ENCODE measurements around the gene RTN4R.
"Not testable (repeated sequence)": the region's sequence is repeated elsewhere in the genome, so short reads cannot be mapped to it uniquely, and the experiment has no call there.

RTN4R gene

DNA sequence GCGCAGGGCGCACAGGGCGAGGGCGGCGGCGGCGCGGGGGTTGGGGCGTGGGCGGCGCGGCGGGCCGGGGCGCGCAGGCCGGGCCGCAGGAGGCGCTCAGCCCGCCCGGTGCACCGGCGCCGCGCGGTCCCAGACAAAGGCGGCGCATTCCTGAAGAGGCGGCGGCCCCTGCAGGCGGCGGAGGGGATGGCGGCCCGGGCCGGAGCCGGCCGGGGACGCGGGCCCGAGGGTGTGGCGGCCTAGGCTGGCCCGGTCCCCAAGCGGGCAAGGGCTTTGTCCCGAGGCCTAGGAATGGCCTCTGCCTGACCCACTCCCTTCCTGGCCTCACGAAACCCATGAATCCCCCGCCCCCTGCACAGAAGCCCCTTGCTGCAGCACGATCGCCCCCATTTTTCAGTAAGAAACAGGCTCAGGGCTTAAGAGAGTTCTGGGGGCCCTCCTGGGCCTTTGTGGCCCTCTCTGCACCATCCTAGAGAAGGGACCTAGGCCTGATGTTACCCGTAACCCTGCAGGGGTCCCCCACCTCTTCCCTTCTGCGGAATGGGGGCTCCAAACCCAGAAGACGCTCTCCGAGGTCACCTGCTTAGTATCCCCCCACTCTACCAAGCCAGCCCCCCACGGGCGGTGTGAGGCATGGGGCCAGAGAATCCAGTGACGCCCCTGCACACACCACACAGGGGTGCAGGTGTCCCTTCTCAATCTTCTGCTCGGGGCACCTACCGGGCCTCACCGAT lies at the start of gene RTN4R:
RTN4R (minus strand) TSS at position 40 of the 734 bp plus-strand sequence. CDS start 226 bp downstream, outside the sequence.
- peak; percentile 17 to 28 for DNase-seq

DNA sequence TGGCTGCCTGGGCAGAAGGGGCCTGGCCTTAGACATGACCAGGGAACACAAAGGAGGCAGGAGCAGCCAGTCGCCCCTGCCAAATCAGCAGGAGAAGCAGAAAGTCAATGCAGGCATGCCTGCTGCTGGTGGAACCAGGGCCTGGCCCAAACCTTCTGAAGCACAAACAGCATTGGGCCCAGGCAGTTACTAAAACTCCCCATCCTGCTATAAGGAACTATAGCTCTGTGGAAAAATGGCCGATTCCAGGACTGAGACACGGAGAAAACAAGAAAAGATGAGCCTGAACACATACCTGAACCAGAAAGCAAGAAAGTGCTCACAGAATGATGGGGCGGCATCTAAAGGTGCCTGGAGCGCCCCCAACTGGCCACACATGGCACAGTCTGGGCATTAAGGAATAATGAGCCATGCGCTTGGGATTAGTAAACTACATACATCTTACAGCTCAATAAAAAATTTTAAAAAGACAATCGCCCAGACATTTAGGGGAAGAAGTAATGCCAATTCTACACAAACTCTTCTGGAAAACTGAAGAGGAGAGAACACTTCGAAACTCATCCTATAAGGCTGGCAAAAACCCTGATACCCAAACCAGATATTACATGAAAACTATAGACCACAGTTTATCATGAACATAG lies 49.4 kb upstream of the RTN4R start:
- not testable (repeated sequence) for DNase-seq

DNA sequence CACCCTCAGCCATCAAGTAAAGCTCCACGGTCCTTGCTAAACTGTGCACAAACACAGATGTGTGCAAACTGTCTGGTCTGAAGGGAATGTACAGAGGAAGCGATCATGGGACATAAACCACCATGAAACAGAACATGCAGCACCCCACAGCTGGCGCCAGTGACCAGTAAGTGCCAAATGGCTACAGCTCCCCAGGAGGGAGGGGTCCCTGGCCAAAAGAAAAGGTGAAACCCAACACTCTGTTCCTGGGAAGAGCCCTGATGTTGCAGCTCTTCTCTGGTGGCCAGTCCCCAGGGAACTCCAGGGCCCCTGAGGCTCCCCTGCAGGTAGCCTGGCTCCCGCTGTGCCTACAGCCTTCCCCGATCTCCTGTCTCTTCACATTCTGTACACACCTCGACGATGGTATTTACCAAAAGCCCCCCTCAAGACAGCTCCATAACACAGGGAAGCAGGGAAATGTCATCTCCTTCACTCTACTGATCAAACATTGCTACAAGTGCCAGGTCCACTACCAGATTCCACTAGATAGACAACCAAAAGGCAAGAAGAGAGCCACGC lies 48.8 kb upstream of the RTN4R start:
- no peak for DNase-seq

DNA sequence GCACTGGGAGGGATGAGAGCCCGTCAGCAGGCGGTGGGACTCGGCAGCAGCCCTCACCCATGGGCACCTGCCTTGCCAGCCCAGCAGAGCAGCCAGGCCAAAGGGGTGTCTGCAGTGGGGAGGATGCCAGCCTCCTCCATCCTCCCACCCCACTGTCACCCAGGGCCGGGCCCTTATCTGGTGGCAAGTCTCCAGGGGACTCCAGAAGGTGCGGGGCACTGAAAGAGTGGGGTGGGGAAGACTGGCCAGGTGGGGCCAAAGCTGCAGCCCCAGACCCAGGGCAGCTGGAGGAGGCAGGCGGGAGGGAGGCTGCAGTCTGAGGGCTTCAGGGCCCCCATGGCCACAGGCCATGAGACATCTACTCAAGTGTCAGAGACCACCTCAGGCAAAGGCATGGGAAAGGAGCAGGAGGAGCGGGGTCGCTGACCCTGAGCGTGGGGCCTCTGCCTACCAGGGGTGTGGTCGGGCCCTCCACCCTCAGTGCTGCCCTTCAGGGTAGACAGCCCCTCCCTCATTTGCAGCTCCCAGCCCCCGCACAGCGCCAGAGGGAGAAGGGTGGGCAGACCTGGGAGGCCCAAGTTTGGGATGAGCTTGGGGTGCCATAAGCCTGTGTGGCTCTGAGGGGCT lies 48.2 kb upstream of the RTN4R start:
- no peak for DNase-seq

DNA sequence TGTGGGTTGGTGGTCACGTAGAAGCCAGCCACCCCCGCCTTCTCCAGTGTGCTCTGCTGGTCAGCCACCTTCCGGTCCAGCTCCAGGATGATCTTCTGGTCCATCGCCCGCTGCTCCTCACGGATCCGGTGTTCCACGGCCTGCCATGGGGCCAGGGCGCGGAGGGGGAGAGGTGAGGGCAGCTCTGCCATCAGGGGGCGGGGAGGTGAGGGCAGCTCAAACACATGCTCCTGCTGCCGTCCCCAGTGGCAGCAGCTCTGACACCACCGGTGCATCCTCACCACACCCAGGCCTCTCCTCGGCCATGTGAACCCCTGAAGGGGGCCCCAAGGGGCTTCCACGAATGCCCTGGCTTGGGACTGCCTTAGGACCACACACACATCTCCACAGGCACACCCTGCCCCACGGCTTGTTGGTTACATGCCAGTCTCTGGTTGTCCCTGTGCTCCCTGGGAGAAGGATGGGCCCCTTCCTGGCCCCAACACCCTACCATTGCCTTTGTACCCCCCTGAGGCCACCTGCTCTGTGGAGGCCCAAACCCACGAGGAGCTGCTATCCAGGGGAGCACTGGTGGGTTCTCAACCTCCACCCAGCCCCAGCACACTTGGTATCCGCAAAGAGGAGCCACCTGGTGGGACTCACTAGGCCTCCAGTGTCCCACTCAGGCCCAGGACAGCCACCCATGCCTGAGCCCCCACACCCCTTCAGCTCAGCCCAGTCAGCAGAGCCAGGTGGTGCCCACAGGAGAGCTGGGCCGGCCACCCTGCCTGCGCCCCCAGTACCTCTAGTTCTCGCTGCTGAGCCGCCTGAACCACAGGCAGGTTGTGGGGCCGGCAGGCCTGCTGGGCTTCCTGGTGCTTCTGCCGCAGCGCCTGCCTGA lies 47.5 kb upstream of the RTN4R start:
- DNase-seq: no peak

DNA sequence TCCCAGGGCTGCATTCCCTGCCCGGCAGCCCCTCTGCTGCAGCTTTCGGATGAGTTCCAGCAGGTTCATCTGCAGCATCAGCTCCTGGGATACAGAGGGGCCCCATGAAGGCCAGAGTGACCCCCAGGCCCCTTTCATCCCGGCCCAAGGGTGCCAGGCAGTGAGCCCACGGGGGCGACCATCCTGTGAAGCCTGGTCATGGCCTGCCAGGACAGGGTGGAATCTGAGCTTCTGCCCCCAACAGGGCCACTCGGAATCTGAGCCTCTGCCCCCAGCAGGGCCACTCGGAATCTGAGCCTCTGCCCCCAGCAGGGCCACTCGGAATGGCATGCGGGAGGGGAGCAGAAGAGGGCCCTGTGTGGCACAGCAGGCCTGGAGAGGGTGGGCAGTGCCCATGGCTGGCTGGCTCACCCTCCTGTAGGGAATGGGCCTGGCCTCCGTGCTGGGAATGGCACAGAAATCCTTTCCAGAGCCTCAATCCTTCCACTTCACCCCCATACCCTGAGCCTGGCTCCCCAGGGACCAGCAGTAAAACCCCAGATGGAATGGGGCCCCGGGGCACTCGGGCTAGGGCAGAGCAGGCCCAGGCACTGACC lies 46.7 kb upstream of the RTN4R start:
- not testable (repeated sequence) for DNase-seq

DNA sequence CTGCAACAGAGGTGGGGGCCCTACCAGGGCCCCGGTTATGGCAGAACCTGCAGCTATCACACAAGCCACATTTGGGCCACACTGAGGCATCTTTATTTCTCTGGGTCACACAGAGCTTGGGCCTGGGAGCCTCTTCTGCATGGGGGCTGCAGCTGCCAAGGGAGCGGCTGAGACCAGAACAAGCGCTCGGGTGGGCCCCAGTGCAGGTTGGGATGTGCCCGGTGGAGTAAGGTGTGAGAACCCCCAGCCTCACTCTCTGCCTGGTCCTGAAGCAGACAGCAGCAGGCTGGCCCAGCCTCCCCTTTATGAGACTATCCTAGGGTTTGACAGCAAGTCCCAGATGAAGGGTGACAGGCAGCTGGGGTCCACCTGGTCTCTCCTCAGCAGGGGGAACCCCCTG lies 46.1 kb upstream of the RTN4R start:
- not testable (repeated sequence) for DNase-seq

DNA sequence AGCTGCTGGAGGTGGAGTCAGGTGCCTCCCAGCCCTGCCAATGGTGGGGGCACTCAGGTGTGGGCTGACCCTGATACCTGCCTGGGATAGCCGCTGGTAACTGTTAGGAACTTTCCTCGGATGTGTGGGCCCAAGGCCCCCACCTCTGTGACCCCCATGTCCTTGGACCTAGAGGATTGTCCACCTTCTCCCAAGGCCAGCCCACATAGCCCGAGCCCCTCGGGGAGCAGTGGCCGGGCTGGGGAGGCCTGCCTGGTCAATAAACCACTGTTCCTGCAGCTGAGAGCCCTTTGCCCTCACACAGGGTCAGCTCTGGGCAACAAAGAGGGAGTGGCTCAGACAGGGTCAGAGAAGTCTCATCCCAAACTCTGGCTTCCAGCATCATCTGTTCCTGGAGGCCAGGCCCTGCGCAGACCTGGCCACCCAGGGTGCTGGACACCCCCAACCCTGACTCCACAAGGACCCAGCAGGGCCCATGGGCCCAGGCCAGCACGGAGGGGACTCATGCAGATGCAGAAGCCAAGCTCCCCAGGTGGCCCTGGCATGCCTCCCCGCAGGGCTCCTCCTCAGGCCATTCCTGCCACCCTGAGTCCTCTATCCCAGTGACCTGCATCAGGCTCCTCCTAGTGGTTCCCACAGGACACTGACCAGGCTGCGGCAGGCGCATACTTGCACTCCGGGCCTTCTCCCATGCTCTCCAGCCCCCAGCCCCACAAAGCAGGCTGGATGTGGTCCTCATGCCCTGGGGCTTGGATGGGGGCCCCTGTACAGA lies 45.4 kb upstream of the RTN4R start:
- DNase-seq: not testable (repeated sequence)

DNA sequence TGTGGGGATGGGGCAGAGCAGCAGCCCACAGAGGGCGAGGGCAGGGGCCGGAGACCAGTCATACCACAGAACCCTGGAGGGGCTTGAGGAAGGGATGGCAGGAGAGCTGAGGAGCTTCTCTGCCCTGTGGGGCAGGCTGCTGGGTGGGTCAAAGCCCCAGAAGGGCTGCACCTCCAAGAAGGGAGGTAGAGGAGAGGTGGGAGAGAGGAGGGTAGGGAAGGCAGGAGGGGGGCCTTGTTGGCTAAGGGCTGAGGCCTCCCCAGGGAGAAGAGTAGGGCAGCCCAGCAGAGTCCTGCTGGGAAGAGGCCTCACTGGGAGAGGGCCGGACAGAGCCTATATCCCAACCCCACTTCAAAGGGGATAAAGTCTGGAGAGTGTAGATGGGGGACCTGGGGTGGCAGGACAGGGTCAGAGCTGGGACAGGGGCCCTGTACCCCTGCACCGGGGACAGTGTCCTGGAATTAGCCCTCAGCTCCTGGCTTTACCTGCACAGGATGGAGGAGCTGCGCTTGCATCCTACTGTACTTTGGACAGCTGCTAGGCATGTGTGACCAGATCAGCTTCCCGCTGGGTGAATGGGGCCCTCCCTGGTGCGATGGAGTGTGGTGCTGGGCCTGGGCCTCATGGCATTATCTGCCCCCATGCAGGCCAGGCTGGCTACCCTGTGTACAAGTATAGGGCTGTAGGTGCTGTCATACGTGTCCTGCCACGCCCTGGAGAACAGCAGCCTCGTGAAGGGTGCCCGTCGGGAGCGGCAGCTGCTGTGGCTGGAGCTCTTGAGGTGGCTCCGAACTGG lies 44.5 kb upstream of the RTN4R start:
- DNase-seq: no peak

DNA sequence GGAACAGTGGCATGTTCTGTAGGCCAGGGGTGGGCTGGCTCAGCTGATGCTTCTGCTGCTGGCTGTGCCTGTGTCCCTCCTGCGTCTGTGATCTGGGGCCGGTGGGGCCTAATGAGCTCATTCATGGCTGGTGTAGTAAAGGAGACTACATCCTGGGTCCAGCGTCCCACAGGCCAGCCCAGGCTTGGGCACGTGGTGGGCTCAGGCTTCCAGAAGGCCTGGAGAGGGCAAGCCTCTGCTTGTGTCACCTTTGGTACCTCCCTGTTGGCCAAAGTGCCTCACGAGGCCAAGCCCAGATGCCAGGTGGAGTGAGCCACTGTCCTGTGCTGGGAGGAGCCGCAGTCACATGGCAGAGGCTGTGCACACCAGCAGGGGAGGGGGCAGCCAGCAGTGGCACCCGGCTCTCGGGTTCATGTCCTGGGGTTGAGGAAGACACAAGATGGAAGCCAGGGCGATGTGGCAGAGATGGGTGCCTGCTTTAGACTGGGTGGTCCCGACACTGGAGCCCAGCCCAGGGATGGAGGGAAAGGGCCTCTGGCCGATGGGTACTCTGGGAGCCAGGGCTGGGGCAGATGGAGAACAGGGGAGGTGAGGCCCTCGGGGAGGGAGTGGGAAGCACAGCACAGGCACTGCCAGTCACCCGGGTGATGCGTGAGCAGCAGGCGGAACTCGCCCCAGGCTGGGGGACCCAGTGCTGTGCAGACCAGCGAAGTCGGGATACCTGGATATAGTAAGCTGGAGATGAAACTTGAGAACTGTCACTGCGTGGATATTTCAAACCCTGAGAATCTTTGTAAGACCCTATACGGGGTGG lies 43.3 kb upstream of the RTN4R start:
- DNase-seq: not testable (repeated sequence)

DNA sequence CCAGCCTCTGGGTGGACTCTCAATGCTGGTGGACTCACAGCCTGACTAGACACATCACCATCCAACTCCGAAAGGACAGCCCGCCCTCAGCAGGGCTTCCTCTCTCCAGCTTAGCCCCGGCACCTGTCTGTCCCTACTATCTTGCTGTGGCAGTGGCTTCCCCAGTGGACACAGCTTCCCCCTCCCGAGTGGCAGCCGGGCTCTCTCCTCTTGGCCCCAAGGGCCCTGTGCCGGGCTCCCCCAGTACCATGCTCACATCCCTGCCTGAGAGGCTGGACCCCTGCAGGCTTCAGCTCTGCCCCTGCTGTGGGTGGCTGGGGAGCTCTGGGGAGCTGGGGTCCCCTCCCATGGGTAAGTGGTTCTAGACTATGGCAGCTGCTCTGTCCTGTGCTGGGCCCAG lies 42.7 kb upstream of the RTN4R start:
- DNase-seq: not testable (repeated sequence)

DNA sequence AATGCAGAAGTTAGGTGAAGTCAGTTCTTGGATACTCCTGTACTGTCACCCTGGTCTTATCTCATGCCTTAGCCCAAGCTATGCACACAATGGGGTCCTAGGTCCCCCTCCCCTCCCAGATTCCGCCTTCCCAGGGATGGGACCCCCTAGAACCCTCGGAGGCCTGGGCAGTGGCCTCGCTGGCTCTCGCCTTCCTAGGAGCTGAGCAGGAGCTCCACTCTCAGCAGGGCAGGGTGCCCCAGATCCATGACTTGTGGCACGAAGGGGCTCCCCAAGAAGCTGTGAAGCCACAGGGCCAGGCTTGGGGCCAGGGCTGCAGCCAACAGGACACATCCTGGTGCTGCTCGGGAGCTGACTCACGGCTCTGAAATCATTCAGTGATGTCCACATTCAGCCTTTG lies 42.1 kb upstream of the RTN4R start:
- DNase-seq: not testable (repeated sequence)

DNA sequence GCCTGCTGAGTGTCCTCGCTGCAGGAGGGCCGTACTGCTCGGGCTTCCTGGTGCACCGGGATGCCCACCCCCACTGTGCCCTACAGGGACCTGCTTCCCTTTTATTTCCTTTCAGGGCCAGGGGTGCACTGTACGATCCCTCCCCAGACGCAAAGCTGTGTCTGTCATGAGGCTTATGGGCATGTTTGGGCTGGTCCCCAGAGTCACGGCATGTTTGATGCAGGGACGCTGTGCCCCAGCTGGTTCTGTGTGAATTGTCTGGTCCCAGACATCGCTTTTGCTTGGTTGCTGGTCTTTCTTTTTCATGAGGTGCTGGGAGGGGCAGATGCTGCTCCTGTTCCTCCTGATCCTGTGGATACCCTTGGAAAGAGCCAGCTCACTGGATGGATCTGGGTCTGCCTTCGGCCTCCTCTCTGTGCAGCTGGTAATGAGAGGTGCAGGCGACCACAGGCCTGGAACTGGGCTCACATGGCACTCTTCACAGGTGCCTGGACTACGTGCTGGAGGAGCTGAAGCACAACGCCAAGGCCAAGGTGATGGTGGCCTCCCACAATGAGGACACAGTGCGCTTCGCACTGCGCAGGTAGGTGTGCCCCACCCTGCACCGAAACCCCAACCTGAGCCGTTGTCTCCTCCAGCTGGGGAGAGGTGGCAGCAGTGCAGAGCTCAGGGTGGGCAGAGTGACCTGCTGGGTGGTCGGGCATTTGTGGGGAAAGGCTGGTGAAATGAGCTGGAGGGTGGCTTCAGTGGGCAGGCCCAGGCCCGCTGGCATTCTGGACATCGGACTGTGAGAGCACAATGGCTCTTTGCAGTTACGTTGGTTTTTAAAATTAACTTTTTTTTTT lies 40.9 kb upstream of the RTN4R start:
- not testable (repeated sequence) for DNase-seq

DNA sequence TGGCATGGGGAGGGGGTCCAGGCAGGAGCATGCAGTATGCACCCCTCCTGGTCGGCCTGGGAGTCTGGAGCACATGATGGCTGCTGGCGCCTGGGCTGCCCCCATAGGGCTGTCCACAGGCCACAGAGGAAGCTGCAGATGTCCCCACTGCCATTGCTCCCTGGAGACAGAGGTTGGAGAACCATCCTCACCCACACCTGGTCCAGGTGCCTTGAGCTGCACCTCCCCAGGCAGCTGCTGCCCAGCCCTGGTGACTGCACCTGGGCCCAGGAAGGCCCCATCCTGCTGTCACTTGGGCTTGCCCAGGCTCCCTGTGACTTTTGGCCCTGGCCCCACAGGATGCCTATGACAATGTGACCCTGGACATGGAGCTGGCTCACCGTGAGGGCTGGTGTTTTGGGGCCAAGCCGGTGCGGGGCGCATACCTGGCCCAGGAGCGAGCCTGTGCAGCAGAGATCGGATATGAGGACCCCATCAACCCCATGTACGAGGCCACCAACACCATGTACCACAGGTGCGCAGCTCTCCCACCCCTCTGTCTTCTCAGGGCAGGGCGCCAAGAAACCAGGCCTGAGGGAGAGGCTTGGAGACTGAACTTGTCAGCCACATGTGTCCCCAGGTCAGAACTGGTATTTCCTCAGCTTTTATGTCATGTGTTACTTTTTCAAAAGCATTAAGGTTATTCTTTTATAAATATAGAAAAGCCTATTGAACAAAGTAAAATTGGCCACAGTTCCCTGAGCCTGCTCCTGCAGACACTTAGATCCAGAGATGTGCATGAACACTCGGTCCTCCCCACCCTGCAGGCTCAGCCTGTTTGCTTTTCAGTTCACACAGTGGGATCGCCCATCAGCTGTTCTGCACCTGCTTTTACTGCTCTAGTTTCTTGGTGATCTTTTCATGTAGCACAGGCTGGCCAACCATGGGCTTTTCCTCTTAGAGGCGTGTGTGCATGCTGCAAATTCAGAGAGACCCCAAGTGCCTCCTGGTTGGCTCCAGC lies 39.6 kb upstream of the RTN4R start:
- not testable (repeated sequence) for DNase-seq

DNA sequence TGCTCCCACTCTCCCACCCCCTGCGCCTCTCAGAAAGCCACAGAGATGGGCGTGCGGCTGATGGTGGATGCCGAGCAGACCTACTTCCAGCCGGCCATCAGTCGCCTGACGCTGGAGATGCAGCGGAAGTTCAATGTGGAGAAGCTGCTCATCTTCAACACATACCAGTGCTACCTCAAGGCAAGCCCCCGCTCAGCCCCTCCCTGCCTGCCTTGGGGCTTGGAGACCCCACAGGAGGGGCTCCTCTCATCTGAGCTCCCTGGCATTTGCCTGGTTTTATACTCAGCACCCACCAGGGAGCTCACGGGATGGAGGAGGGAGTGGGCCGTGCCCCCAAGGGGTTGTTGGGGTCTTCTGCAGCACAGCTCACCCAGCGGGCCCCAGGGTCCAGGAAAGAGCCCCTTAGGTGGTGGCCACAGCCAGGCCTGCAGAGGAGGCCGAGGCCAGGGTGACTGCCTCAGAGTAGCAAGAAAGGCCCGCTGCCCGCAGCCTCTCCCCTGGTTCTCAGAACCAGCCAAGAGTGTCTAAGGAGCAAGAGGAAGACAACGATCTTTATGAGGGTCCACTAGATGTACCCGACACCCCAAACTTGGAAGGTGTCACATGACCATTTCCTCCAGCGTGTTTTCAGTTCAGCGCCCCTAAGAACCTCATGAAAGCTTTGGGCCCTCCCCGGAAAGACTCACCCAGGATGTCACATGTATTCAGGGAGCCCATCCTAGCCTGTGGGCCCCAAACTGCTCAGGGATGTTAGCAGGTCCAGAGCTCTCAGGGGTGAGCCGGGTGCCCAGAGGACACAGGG lies 38.7 kb upstream of the RTN4R start:
- not testable (repeated sequence) for DNase-seq

DNA sequence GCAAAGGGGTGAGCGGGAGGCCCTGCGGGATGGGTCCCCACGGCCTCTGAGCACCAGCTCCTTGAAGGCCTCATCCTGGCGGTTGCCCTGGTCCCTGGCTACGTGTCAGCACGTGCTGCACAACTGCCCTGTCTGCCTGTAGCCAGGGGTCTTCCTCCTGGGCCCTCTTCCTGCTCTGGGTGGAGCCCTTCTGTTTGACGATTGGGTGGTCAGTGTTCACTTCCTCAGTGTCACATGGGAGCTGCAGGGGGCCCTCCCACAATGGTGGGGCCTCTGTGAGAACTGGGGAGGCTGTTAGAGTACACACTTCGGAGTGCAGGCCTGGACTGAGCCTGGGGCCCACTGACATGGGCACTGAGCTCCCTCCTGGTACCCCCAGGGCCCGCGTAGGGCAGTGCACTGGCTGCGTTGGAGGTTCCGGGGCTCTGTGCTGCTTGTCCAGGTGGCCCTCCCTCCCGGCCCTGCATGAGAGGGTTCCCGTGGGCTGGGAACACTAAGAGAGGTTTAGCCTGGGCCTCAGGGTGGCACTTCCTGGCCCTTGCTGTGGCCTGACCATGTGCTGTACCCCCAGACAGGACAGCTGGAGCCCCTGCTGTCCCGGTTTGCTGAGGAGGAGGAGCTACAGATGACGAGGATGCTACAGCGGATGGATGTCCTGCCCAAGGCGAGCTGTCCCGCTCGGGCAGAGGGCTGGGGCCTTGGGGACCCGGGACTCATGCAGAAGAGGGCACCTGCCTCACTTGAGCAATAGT lies 38.0 kb upstream of the RTN4R start:
- DNase-seq: no peak

Measured in activated CD4-positive, alpha-beta T cell treated with anti-CD3 and anti-CD28 coated beads, Interleukin-2, amount 50 U/mL, for 4 hours (primary cell).